GM12891 (cell line): Measurements from ENCODE around the gene GDF2.

Source experiments
- DNase-seq: peaks from one replicate; pipeline ENCODE4 v3.0.0; 2011; ENCODE audit warnings: low spot score; ENCODE audit not compliant: insufficient read length
- FAIRE-seq: peaks from 2 replicates; lab custom pipeline; 2011; peaks lifted over from hg19 to GRCh38; lab: Jason Lieb, UNC
- PAX5 ChIP-seq: IDR thresholded peaks from 2 replicates; pipeline ENCODE4 v1.6.1; 2011; ENCODE audit warnings: low read length, moderate library complexity, mild to moderate bottlenecking; ENCODE audit not compliant: insufficient read depth, severe bottlenecking
- POLR2A ChIP-seq: IDR thresholded peaks from 2 replicates; pipeline ENCODE4 v1.6.1; 2011; ENCODE audit warnings: low read depth, low read length, control low read depth
- POLR2AphosphoS5 ChIP-seq: IDR thresholded peaks from 2 replicates; pipeline ENCODE4 v1.6.1; 2011; ENCODE audit warnings: low read depth, low read length, control low read depth
- POU2F2 ChIP-seq: IDR thresholded peaks from 2 replicates; pipeline ENCODE4 v1.6.1; 2011; ENCODE audit warnings: low read depth, mild to moderate bottlenecking, control low read depth, low read length, moderate library complexity
- SPI1 ChIP-seq: IDR thresholded peaks from 2 replicates; pipeline ENCODE4 v1.6.1; 2011; ENCODE audit warnings: low read depth, low read length, control low read depth
- TAF1 ChIP-seq: IDR thresholded peaks from 2 replicates; pipeline ENCODE4 v1.6.1; 2011; ENCODE audit warnings: low read depth, low read length, control low read depth

Gene GDF2

DNA sequence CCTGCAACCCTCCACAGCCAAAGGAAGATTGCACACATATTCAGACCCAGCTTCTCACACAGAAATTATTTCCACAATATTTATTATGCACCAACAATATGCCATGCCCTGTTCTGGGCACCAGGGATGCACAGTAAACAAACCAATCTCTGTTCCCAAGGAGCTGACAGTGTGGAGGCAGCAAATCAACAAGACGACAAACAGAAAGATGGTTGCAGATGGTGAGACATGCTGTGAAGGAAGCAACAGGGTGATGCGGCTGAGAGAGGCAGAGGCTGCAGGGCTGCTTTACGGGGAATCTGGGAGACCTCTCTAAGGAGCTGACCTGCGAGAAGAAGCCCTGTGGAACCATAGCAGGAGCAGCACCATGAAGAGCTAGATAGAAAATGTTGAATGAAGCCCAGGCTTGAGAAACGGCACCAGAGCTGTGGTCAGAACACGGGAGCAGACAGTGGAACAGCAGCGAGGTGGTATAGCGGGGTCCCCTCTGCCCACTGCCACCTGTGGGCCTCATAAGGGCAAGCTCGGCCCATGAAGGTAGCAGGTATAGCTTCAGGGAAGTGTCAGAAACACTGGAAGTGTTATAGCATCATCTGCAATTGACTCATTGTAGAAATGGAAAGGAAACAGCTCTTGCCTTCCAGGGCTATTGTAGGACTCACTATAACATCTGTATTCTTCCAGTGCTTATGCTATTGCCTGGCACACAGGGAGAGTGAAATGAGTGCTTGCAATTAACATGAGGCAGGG is 43.4 kb downstream of the GDF2 start:
- no peak for FAIRE-seq

DNA sequence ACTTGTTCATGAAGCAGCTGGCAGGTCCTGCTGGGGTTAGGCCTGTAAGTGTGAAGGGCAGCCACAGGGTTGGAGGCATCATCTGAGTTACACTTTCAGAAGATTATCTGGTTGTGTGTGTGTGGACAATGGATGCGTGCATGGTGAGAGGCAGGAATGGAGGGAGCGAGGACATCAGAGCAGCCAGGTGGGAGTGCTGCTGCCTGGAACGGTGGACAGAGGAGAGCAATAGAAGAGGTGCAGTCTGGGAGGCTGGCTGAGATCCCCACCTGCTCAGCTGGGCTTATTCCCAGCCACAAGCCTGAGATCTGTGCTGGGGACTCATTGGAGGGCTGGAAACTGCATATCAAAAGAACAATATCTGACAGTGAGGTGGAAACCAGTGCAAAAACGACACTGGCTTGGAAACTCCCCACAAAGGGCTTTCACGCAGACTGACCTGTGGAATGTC is 44.0 kb downstream of the GDF2 start:
- FAIRE-seq (no peak), DNase-seq (no peak)
- no peak for TF ChIP-seq POU2F2
- TF ChIP-seq POLR2A, result no peak
- TF ChIP-seq SPI1, result no peak
- TF ChIP-seq TAF1, result no peak
- TF ChIP-seq PAX5, result no peak
- TF ChIP-seq POLR2AphosphoS5, result no peak

More for the DNA sequence above, 43.4 kb downstream of the GDF2 start:
- TF ChIP-seq POU2F2, result no peak
- TF ChIP-seq POLR2A, result no peak
- TF ChIP-seq TAF1, result no peak
- no peak for TF ChIP-seq SPI1
- no peak for TF ChIP-seq PAX5
- TF ChIP-seq POLR2AphosphoS5, result no peak
- no peak for DNase-seq

DNA sequence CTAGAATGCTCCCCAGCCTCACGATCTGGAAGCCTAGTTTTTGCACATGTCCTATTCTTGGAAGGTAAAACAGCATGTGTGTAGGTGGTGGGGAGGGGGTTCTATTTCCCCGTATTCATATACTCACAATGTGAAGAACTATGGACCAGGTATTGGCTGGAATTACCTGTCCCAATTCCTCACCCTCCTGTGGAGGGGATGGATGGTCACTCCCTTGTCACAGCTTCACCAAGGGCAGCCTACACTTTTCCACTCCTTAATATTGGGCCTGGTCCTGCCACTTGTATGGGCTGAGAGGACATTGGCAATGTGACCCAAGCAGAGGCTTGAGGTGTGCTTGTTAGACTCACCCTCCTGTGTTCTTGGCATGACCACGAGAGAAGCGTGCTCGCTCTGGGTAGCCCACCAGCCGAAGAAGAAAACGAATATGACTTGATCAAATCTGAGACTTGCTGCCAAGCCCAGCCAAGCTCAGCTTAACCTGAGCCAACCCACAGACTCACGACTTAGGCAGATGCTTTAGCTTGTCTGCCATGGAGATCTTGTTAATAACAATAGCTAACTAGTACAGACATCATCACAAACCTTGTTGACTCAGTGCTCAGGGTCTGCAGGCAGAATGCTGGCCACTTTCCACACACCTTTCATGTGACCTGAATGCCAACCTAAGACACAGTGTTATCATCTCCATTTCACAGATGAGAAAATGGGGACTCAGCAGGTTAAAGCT is 44.6 kb downstream of the GDF2 start:
- FAIRE-seq (no peak), DNase-seq (no peak)
- TF ChIP-seq POLR2AphosphoS5 (no peak), POU2F2 (no peak), PAX5 (no peak), POLR2A (no peak), SPI1 (no peak), TAF1 (no peak)

DNA sequence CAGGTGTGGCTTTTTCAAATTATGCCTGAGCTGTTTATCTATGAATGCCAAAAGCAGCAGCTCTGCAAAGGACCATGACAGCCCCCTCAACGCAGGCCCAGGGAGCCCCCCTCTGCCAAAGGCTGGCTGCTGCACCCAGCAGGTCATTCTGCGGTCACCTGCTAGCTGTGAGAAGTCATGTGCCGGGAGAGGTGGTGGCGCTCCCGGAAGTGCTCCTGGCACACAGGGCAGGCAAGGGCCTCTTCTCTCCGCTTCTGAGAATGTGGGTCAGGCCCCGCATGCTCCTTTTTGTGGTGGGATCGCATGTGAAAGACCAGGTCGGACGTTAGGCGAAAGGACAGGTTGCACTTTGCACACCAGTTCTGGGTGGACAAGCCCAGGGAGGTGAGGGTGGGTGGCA is 45.4 kb downstream of the GDF2 start:
- TF ChIP-seq PAX5, result no peak
- TF ChIP-seq POLR2AphosphoS5, result no peak
- no peak for TF ChIP-seq POU2F2
- TF ChIP-seq TAF1, result no peak
- TF ChIP-seq POLR2A, result no peak
- no peak for TF ChIP-seq SPI1
- no peak for DNase-seq
- FAIRE-seq, result no peak

DNA sequence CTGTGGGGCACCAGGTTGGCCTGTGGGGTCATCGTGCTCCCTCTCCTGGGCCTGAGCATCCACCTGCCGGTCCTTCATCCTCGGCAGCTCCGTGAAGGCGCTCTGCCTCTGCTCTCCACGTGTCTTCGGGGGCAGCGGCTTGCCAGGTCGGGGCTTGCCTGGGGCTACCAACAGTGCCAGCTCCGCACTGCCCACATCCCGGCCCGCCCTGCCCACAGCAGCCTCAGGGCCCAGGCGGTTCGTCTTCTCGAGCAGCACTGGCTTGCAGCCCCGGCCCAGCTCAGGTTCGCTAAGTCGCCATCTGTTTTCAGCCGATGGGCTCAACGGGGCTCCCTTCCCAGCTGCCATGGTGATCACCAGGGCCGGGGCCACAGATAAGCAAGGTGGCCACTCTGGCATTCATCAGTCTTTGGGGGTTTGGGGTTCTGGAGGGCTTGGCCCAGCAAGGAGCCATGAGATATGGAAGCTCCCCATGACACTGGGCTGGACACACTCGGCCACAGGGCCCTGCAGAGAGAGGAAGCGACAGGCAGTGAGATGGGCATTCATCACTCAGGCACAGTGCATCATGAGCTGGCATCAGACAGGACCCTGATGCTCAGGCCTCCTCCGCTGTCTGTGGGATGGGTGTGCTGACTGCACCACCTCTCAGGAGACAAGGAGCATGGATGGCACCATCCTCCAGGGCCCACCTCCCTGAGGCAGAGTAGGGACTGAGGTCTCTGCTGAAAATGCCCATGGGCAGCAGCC is 46.4 kb downstream of the GDF2 start:
- no peak for FAIRE-seq
- DNase-seq, result no peak
- TF ChIP-seq POLR2A, result no peak
- no peak for TF ChIP-seq POLR2AphosphoS5
- TF ChIP-seq POU2F2, result no peak

DNA sequence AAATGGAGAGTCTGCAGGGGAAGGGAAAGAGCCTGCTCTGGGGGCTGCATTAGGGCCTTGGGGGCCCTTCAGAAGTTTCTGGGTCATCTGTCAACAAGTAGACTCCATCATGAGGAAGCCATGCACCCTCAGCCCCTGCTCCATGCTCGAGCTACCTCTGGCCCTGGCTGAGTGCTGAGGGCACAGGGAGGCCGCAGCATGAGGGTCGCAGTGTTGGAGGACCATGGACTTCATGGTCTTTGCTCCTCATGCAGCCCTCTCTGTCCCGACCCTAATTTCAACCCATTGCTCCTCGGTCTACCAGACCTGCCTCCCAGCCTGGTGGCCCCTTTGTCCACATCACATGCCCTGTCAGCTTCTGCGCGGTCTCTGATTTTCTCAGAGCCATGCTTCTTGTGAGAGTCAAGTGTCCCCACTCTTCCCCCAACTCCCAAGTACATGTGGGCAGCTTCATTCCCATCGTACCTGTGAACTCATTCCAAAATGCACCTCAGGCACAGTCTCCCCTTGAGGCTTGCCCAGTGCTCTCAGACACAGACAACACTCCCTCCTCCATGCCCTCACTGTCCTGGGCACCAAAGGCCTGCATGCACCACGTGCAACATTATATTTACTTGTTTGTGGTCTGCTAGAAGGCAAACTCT is 47.1 kb downstream of the GDF2 start:
- DNase-seq, result no peak
- TF ChIP-seq POLR2A, result no peak
- FAIRE-seq, result no peak

DNA sequence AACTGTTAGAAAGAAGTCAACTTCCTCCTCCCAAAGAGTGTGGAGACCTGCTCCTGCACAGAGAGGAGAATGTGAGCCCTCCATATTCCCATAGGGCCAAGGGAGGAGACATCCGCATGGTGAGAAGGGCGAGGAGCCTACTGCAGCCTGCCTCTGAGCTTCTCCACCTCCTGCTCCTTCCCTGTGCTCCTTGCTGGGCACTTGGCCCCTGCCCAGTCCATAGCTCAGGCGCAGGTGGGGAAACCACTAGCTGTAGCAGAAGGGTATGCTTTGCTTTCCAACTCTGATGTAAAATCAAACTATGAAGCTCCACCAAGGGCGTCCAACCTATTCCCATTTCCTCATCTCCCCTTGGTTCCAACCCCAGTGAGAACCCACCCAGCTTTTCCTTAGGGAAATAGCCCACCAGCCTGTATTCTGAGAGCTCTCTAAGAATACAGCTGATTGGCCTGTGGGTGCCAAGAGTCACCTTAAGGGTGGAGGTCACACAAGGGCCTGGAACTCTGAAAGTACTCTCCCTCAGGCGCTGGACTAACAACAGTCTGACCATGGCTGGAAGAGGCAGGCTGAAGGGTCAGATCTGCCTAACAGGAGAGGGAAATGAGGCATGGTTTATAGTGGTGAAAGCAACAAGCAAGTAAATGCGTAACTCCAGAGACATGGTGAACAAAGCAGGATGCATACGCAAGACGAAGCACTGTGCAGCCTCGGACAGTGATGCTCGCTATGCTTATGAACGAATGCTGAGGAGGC is 47.9 kb downstream of the GDF2 start:
- DNase-seq, result no peak
- TF ChIP-seq POLR2AphosphoS5, result no peak
- TF ChIP-seq PAX5, result no peak
- TF ChIP-seq POU2F2, result no peak
- no peak for TF ChIP-seq TAF1
- TF ChIP-seq SPI1, result no peak
- TF ChIP-seq POLR2A, result no peak
- no peak for FAIRE-seq

DNA sequence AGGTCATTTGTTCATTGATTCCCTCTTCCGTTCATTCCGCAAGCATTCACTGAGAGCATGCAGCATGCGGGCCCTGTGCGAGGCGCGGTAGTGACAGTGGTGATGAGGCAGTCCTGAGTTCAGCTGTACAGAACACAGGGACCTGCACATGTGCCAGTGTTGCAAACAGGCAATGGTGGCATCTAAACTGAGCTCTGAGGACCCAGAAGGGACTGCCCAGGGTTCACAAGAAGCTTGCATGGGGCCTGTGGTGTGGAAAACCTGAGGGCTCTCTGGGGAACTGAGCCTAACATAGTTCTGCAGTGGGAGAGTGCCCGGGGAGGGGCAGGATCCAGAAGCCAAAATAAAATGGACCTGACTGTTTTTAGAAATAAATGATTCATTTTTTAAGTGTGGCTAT is 48.6 kb downstream of the GDF2 start:
- no peak for FAIRE-seq
- DNase-seq, result no peak
- TF ChIP-seq TAF1, result no peak
- no peak for TF ChIP-seq POU2F2
- TF ChIP-seq SPI1, result no peak
- TF ChIP-seq PAX5, result no peak
- TF ChIP-seq POLR2A, result no peak
- no peak for TF ChIP-seq POLR2AphosphoS5
